Stimulated activated CD8-positive, alpha-beta memory T cell treated with anti-CD3 and anti-CD28 coated beads, Interleukin-7, amount 100 ng/mL, for 48 hours (primary cell): ENCODE measurements around the gene MT1G.
"Not testable (repeated sequence)": the region's sequence is repeated elsewhere in the genome, so short reads cannot be mapped to it uniquely, and the experiment has no call there.

Experiments
- DNase-seq, 2 donors: peaks; one replicate each; pipeline ENCODE4 v3.0.0-alpha.2; 2020; ENCODE audit warnings: low read depth in 1 of 2; ENCODE audit errors: extremely low read depth in 1 of 2

The MT1G gene

GRCh38 chr16:56637814-56638750 is 29.8 kb downstream of the MT1G start, which contains the start of gene MT1A:
Gene MT1A (plus strand): TSS chr16:56638666. CDS start chr16:56638739, 73 bp downstream.
- DNase-seq: no peak

GRCh38 chr16:56636616-56637413 is 31.1 kb downstream of the MT1G start:
- no peak for DNase-seq

- DNase-seq: no peak
Observed at GRCh38 chr16:56635441-56635967, 32.4 kb downstream of the MT1G start.

- DNase-seq: no peak
Observed at GRCh38 chr16:56634715-56635440, 33.0 kb downstream of the MT1G start.

- no peak for DNase-seq
Observed at GRCh38 chr16:56633535-56633934, 34.3 kb downstream of the MT1G start.

GRCh38 chr16:56632848-56633365 is 35.0 kb downstream of the MT1G start:
- DNase-seq: no peak

- DNase-seq: no peak
Observed at GRCh38 chr16:56632156-56632847, 35.6 kb downstream of the MT1G start, which contains the start of gene MT1M. Gene MT1M (plus strand): TSS chr16:56632659. CDS start chr16:56632732, 73 bp downstream.

GRCh38 chr16:56631832-56632155 is 36.1 kb downstream of the MT1G start:
- no peak for DNase-seq

GRCh38 chr16:56631197-56631596 is 36.7 kb downstream of the MT1G start:
- DNase-seq: no peak

- no peak for DNase-seq
Observed at GRCh38 chr16:56630134-56630533, 37.7 kb downstream of the MT1G start.

GRCh38 chr16:56629531-56629930 is 38.3 kb downstream of the MT1G start:
- DNase-seq: no peak

- DNase-seq: no peak
Observed at GRCh38 chr16:56628486-56629350, 39.1 kb downstream of the MT1G start.

- no peak for DNase-seq
Observed at GRCh38 chr16:56626685-56627084, 41.2 kb downstream of the MT1G start.

GRCh38 chr16:56625943-56626654 is 41.8 kb downstream of the MT1G start:
- no peak for DNase-seq

GRCh38 chr16:56625140-56625942 is 42.5 kb downstream of the MT1G start, which contains the start of gene MT1E:
Gene MT1E (plus strand): TSS chr16:56625781. CDS start chr16:56625852, 71 bp downstream.
- DNase-seq: peak; percentile 52 to 60

- DNase-seq: no peak
Observed at GRCh38 chr16:56623637-56624036, 44.2 kb downstream of the MT1G start.

GRCh38 chr16:56623184-56623583 is 44.7 kb downstream of the MT1G start:
- not testable (repeated sequence) for DNase-seq
